WTC11 (cell line): ENCODE data around the gene SYDE2. TPM values are rescaled to one million over a fixed set of nuclear protein-coding genes. Genes with fewer than 3 reads are reported as not detected.

ENCODE experiments used
- AR ChIP-seq: fragments of 250-450 bp; sonication (Bioruptor Pico); IDR thresholded peaks from 2 replicates; pipeline ENCODE4 v1.9.0; 2021; ENCODE audit warnings: mild to moderate bottlenecking
- ARID4B ChIP-seq: sonication (generic); formaldehyde crosslinking; IDR thresholded peaks from 2 replicates; pipeline ENCODE4 v1.8.0; 2023; ENCODE audit warnings: missing genetic modification reagents, mild to moderate bottlenecking, borderline replicate concordance
- ATF1 ChIP-seq: sonication (generic); formaldehyde crosslinking; IDR thresholded peaks from 2 replicates; pipeline ENCODE4 v1.8.1; 2023; ENCODE audit warnings: mild to moderate bottlenecking, moderate library complexity, missing genetic modification reagents
- ATF6 ChIP-seq: sonication (generic); formaldehyde crosslinking; IDR thresholded peaks from 2 replicates; pipeline ENCODE4 v1.8.1; 2023; ENCODE audit warnings: mild to moderate bottlenecking, missing genetic modification reagents
- CBFB ChIP-seq: sonication (generic); formaldehyde crosslinking; IDR thresholded peaks from 2 replicates; pipeline ENCODE4 v1.8.1; 2022; ENCODE audit warnings: mild to moderate bottlenecking, low read depth, missing genetic modification reagents
- CREM ChIP-seq: sonication (generic); formaldehyde crosslinking; IDR thresholded peaks from 2 replicates; pipeline ENCODE4 v1.8.1; 2022; ENCODE audit warnings: mild to moderate bottlenecking, missing genetic modification reagents, moderate library complexity
- E2F1 ChIP-seq: sonication (generic); formaldehyde crosslinking; IDR thresholded peaks from 2 replicates; pipeline ENCODE4 v1.8.0; 2022; ENCODE audit warnings: mild to moderate bottlenecking, missing genetic modification reagents
- EMX1 ChIP-seq: fragments of 250-450 bp; sonication (Bioruptor Pico); IDR thresholded peaks from 2 replicates; pipeline ENCODE4 v1.8.0; 2021; ENCODE audit warnings: mild to moderate bottlenecking
- FOXJ3 ChIP-seq: sonication (generic); formaldehyde crosslinking; IDR thresholded peaks from 2 replicates; pipeline ENCODE4 v1.9.0; 2021; ENCODE audit warnings: missing genetic modification reagents, mild to moderate bottlenecking, borderline replicate concordance
- FOXK1 ChIP-seq: sonication (generic); formaldehyde crosslinking; IDR thresholded peaks from 2 replicates; pipeline ENCODE4 v1.8.0; 2022; ENCODE audit warnings: mild to moderate bottlenecking, moderate library complexity, missing genetic modification reagents
- GABPB1 ChIP-seq: sonication (generic); formaldehyde crosslinking; IDR thresholded peaks from 2 replicates; pipeline ENCODE4 v1.8.1; 2023; ENCODE audit warnings: mild to moderate bottlenecking, missing genetic modification reagents
- IRF2 ChIP-seq: sonication (generic); formaldehyde crosslinking; IDR thresholded peaks from 2 replicates; pipeline ENCODE4 v1.8.0; 2022; ENCODE audit warnings: low read depth, missing genetic modification reagents, borderline replicate concordance
- JUN ChIP-seq: sonication (generic); formaldehyde crosslinking; IDR thresholded peaks from 2 replicates; pipeline ENCODE4 v1.8.0; 2023; ENCODE audit warnings: mild to moderate bottlenecking, missing genetic modification reagents
- MAX ChIP-seq: sonication (generic); formaldehyde crosslinking; IDR thresholded peaks from 2 replicates; pipeline ENCODE4 v1.8.0; 2022; ENCODE audit warnings: mild to moderate bottlenecking, missing genetic modification reagents
- MLX ChIP-seq: sonication (generic); formaldehyde crosslinking; IDR thresholded peaks from 2 replicates; pipeline ENCODE4 v1.8.1; 2023; ENCODE audit warnings: mild to moderate bottlenecking, missing genetic modification reagents, moderate library complexity
- NFATC4 ChIP-seq: fragments of 250-450 bp; sonication (Bioruptor Pico); IDR thresholded peaks from 2 replicates; pipeline ENCODE4 v1.9.0; 2021; ENCODE audit warnings: mild to moderate bottlenecking
- SMAD3 ChIP-seq: sonication (generic); formaldehyde crosslinking; IDR thresholded peaks from 2 replicates; pipeline ENCODE4 v1.8.0; 2022; ENCODE audit warnings: missing genetic modification reagents, mild to moderate bottlenecking, borderline replicate concordance
- TCF7 ChIP-seq: sonication (generic); formaldehyde crosslinking; IDR thresholded peaks from 2 replicates; pipeline ENCODE4 v1.8.0; 2022; ENCODE audit warnings: mild to moderate bottlenecking, low read depth, missing genetic modification reagents, moderate library complexity
- ZNF121 ChIP-seq: sonication (generic); formaldehyde crosslinking; IDR thresholded peaks from 2 replicates; pipeline ENCODE4 v1.8.0; 2023; ENCODE audit warnings: missing genetic modification reagents
- ZNF532 ChIP-seq: fragments of 250-450 bp; sonication (Bioruptor Pico); IDR thresholded peaks from 2 replicates; pipeline ENCODE4 v1.9.0; 2021; ENCODE audit warnings: mild to moderate bottlenecking, borderline replicate concordance
- ZNF671 ChIP-seq: fragments of 250-450 bp; sonication (Bioruptor Pico); IDR thresholded peaks from 2 replicates; pipeline ENCODE4 v1.8.0; 2021; ENCODE audit warnings: mild to moderate bottlenecking
- total RNA-seq: library from RNA; stranded (reverse); gene quantifications from 3 replicates; pipeline ENCODE4 v1.2.3, GENCODE V29; 2021

The SYDE2 gene
- total RNA-seq, 1 experiment from 2014 or later, result 13.8 TPM

GRCh38 chr1:85201340-85202091, 700 bp upstream of the SYDE2 start (continued):
- TF ChIP-seq IRF2 (CRISPR knock-in tag) (no peak), SMAD3 (CRISPR knock-in tag) (no peak), GABPB1 (CRISPR knock-in tag) (no peak), CREM (CRISPR knock-in tag) (no peak; the same call in 1 of the 2 replicates), E2F1 (CRISPR knock-in tag) (peak; percentile 39; the same call in 1 of the 2 replicates), FOXK1 (peak; percentile 54; the same call in 1 of the 2 replicates), MLX (CRISPR knock-in tag) (no peak), ATF1 (CRISPR knock-in tag) (no peak), ATF6 (CRISPR knock-in tag) (no peak), NFATC4 (CRISPR knock-in tag) (no peak), TCF7 (no peak), FOXJ3 (CRISPR knock-in tag) (no peak), AR (CRISPR knock-in tag) (no peak), ARID4B (no peak), JUN (CRISPR knock-in tag) (no peak), MAX (CRISPR knock-in tag) (peak; percentile 49; the same call in 1 of the 2 replicates), ZNF671 (CRISPR knock-in tag) (no peak), ZNF532 (no peak), ZNF121 (CRISPR knock-in tag) (no peak), CBFB (peak; percentile 63; the same call in 1 of the 2 replicates), EMX1 (CRISPR knock-in tag) (peak; percentile 55; the same call in 1 of the 2 replicates)
